Prostate gland (tissue), 2 donors: ENCODE data around the gene DTX2. TPM values are rescaled to one million over a fixed set of nuclear protein-coding genes. Genes with fewer than 3 reads are reported as not detected.
"Not testable (repeated sequence)": the region's sequence is repeated elsewhere in the genome, so short reads cannot be mapped to it uniquely, and the experiment has no call there.

ENCODE experiments used
- DNase-seq: peaks from one replicate; pipeline ENCODE4 v3.0.0-alpha.2; 2019; ENCODE audit warnings: low spot score
- H3K27ac ChIP-seq, 2 donors: fragments of 200-600 bp; sonication (generic); 2 replicates each; pipeline ENCODE4 v1.5.1; 2017 to 2019
- H3K27me3 ChIP-seq: fragments of 200-600 bp; sonication (generic); replicated peaks from 2 replicates; pipeline ENCODE4 v1.5.1; 2019; ENCODE audit not compliant: insufficient read depth
- H3K36me3 ChIP-seq, 2 donors: fragments of 200-600 bp; sonication (generic); 1 replicate in 1 of 2; 2 replicates in 1 of 2; pipeline versions ENCODE4 v1.5.1 to v1.8.1; 2017 to 2019
- H3K4me1 ChIP-seq: fragments of 200-600 bp; sonication (generic); replicated peaks from 2 replicates; pipeline ENCODE4 v1.5.1; 2019
- H3K4me3 ChIP-seq, 2 donors: fragments of 200-600 bp; sonication (generic); 2 replicates each; pipeline ENCODE4 v1.5.1; 2017 to 2019
- H3K9me3 ChIP-seq: fragments of 200-600 bp; sonication (generic); 2 replicates; pipeline ENCODE4 v1.5.1; 2017
- POLR2A ChIP-seq: fragments of 450-650 bp; IDR thresholded peaks from one replicate; pipeline ENCODE4 v1.6.1; 2016; ENCODE audit warnings: antibody characterized with exemption, mild to moderate bottlenecking
- POLR2AphosphoS5 ChIP-seq: sonication (generic); formaldehyde crosslinking; IDR thresholded peaks from one replicate; pipeline ENCODE4 v1.6.1; 2017; ENCODE audit warnings: antibody characterized with exemption
- WGBS: methylation state at CpG from one replicate; pipeline ENCODE4 v1.1.5; 2018; 5-methylcytosine and 5-hydroxymethylcytosine counted together
- intact Hi-C: fragments of 100-400 bp; cut with DNase I; formaldehyde crosslinking; loops from one replicate; pipeline ENCODE4 v1.14.2; 2022
- total RNA-seq, 2 donors: library from RNA; depleted of rRNA; stranded (reverse); fragments of >200 nt; gene quantifications; one replicate each; pipeline ENCODE4 v1.1.0, GENCODE V29; 2016
- TF ChIP-seq, protein P1 (sequence below), 4 experiments: fragments of 200-600 bp in 2 of 4; fragments of 450-650 bp in 2 of 4; sonication (generic) in 2 of 4; IDR thresholded peaks; 1 replicate in 3 of 4; 2 replicates in 1 of 4; pipeline ENCODE4 v1.5.1; 2016 to 2019; ENCODE audit warnings: antibody characterized with exemption in 4 of 4, mild to moderate bottlenecking in 2 of 4, moderate library complexity in 2 of 4

The DTX2 gene
- total RNA-seq, 2 donors from 2014 or later = 67.8 to 142 TPM

DNA sequence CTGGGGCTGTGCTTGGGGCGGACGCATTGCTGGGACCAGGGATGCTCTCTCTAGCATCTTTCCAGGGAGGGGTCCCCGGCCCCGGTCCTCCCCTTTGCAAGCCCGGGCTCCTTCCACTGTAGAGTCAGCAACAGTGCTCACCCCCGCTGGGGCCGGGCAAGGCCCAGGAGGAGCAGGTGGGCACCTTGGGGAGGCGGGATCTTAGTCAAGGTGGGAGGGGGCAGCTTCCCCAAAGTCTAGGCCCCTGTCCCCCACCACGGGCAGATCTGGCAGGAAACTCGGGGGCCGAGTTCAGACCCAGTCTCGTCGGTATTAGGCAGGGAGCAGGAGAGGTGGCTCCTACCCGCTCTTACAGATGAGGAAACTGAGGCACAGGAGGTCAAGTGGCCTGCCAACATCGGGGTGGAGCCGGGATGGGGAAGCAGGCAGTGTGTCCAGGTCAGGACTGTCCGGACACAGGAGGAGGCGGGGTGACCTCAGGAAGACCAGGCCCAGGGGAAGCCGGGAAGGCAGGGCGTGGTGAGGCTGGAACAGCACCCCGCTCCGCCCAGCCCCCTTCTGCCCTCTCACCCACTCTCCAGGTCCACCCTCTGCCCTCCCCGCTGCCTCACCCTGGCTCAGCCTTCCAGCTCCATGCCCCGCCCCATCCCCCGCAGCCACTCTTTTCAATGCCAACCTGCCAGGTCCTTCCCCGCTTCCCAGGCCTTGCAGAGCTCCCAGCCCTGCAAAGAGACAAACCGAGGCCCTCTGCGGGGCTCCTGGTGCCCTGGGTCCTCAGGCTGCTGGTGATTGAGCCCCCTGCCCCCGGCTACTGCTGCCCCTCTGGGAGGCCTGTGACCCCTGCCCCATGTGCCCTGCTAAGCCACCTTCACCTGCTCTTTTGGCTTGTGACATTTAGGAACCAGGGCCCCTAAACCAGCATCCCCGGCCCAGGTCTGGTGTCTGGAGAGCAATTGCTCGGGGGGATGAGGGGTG, 50.7 kb downstream of the DTX2 start:
- H3K4me3 ChIP-seq, H3K27me3 ChIP-seq, H3K27ac ChIP-seq, H3K9me3 ChIP-seq, H3K4me1 ChIP-seq, DNase-seq, H3K36me3 ChIP-seq, intact Hi-C loops: not testable (repeated sequence)
- WGBS = no CpG with 5 or more reads among the region's 31 CpGs

DNA sequence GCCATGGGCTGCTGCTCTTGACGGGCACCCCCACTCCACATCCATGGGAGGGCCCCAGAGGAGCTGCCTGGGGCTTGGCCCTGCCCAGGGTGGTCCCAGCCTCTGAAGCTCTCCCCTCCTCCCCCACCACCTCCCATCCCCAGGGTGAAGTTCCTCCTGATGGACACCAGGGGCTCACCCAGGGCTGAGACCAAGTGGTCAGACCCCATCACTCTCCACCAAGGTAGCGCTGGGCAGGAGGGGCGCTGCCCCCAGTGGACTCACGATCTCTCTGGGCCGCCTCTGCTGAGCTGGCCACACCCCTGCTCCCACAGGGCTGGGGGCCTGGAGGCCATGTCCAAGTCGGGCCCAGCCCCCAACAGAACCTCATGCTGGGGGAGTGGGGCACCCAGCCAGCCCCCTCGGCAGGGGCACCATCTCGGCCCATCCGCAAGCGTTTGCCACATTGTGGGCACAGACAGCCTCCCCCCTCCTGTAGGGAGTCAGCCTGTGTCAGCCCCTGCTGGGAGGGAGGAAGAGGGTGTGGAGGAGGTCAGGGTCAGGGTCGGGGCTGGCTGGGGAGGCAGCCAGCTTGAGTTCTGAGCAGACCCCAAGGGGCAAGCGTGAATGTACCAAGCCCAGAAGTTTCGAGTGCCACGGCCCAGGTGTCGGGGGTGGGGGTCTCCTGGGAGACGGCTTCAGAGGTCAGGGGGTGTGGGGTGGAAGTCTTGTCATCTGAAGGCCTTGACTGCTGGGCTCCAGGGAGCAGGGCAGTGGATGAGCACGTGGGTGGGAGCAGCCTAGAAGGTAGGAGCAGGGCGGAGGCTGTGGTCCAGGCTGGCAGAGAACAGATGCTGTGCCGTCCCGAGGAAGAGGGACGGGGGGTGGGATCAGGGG, 51.7 kb downstream of the DTX2 start:
- Histone ChIP-seq H3K36me3 (no peaks in the 10 kb centered on the region), H3K4me1 (no peaks in the 10 kb centered on the region), H3K4me3 (no peak overlapping the region), H3K27me3 (no peaks in the 10 kb centered on the region), H3K27ac (no peak overlapping the region), H3K9me3 (no peaks in the 10 kb centered on the region)
- intact Hi-C loops = no loop called here
- 63% methylated on average over 17 of the region's 21 CpGs for WGBS
- TF ChIP-seq POLR2AphosphoS5 (no peak), POLR2A (no peak)
- TF ChIP-seq, protein P1, sequence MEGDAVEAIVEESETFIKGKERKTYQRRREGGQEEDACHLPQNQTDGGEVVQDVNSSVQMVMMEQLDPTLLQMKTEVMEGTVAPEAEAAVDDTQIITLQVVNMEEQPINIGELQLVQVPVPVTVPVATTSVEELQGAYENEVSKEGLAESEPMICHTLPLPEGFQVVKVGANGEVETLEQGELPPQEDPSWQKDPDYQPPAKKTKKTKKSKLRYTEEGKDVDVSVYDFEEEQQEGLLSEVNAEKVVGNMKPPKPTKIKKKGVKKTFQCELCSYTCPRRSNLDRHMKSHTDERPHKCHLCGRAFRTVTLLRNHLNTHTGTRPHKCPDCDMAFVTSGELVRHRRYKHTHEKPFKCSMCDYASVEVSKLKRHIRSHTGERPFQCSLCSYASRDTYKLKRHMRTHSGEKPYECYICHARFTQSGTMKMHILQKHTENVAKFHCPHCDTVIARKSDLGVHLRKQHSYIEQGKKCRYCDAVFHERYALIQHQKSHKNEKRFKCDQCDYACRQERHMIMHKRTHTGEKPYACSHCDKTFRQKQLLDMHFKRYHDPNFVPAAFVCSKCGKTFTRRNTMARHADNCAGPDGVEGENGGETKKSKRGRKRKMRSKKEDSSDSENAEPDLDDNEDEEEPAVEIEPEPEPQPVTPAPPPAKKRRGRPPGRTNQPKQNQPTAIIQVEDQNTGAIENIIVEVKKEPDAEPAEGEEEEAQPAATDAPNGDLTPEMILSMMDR (IDR thresholded peaks at IDR 0.05) = no peak
- DNase-seq = no peak

DNA sequence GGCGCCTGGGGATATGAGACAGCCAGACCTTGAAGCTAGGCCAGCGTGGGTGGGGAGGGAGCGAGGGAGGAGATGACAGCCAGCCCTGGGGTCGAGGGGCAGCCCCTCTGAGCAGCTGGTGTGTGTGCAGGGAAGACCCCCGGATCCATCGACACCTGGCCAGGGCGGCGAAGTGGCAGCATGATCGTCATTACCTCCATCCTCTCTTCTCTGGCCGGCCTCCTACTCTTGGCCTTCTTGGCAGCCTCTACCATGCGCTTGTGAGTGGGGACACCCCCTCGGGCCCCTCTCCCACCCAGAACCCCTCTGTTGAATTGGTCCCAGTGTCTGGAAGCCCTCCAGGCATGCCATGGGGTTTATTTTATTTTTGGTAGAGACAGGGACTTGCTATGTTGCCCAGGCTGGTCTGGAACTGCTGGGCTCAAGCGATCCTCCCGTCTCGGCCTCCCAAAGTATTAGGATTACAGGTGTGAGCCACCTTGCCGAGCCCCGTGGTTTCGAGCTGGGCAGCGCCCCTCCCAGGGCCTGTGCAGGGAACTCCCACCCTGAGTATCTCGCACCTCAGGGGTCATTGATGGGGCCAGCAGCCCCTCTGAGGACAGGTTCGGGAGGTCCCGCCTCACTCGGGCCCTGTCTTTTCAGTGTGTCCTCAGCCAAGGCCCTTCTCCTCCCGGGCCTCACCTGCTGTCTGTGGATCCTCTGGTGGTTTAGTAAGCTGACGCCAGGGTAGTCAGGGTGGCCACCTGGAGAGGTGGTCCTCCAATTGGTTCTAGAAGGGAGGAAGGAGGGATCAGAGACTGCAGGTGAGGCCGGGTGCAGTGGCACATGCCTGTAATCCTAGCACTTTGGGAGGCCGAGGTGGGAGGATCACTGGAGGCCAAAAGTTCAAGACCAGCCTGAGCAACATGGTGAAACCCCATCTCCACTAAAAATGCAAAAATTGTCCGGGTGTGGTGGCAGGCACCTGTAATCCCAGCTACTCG, 52.6 kb downstream of the DTX2 start:
- no peaks in the 10 kb centered on the region for H3K36me3 ChIP-seq
- H3K4me3 ChIP-seq = no peak overlapping the region

GRCh38 chr7:76514926-76515771, 53.6 kb downstream of the DTX2 start:
- Histone ChIP-seq H3K36me3 (no peaks in the 10 kb centered on the region), H3K27me3 (no peaks in the 10 kb centered on the region), H3K4me3 (no peak overlapping the region), H3K9me3 (no peaks in the 10 kb centered on the region), H3K4me1 (no peaks in the 10 kb centered on the region), H3K27ac (no peak overlapping the region)
- DNase-seq = no peak
- 88% methylated on average over 16 of the region's 16 CpGs for WGBS
- intact Hi-C loops = no loop called here
- TF ChIP-seq, protein P1 (IDR thresholded peaks at IDR 0.05) = no peak
- no peak for TF ChIP-seq POLR2AphosphoS5
- no peak for TF ChIP-seq POLR2A

More for the DNA sequence above, 52.6 kb downstream of the DTX2 start:
- Histone ChIP-seq H3K9me3 (no peaks in the 10 kb centered on the region), H3K27ac (no peak overlapping the region), H3K4me1 (no peaks in the 10 kb centered on the region), H3K27me3 (no peaks in the 10 kb centered on the region)
- WGBS = 90% methylated on average over 29 of the region's 29 CpGs
- intact Hi-C loops = no loop called here
- TF ChIP-seq POLR2A = no peak
- DNase-seq = no peak

GRCh38 chr7:76515999-76516443, 54.5 kb downstream of the DTX2 start:
- intact Hi-C loops = no loop called here
- TF ChIP-seq, protein P1 (IDR thresholded peaks at IDR 0.05) = peak in 2 of 4 experiments; percentile 66 to 89
- TF ChIP-seq POLR2AphosphoS5 = no peak
- TF ChIP-seq POLR2A = no peak
- 11% methylated on average over 30 of the region's 32 CpGs for WGBS
- H3K9me3 ChIP-seq = no peaks in the 10 kb centered on the region
- DNase-seq = peak; percentile 34
- H3K4me1 ChIP-seq = no peaks in the 10 kb centered on the region
- H3K27me3 ChIP-seq = no peaks in the 10 kb centered on the region
- H3K36me3 ChIP-seq = no peaks in the 10 kb centered on the region
- H3K27ac ChIP-seq = no peak overlapping the region
- H3K4me3 ChIP-seq = no peak overlapping the region

GRCh38 chr7:76516932-76517331, 55.4 kb downstream of the DTX2 start:
- H3K4me1 ChIP-seq, H3K27me3 ChIP-seq, intact Hi-C loops, H3K4me3 ChIP-seq, H3K9me3 ChIP-seq, H3K27ac ChIP-seq, DNase-seq, H3K36me3 ChIP-seq: not testable (repeated sequence)
- WGBS = 96% methylated on average over 6 of the region's 6 CpGs

GRCh38 chr7:76526183-76526582, 64.7 kb downstream of the DTX2 start:
- WGBS = 89% methylated on average over 2 of the region's 4 CpGs
- H3K36me3 ChIP-seq, H3K4me1 ChIP-seq, H3K9me3 ChIP-seq, DNase-seq, H3K27me3 ChIP-seq, intact Hi-C loops, H3K4me3 ChIP-seq, H3K27ac ChIP-seq: not testable (repeated sequence)
